Gastroesophageal sphincter (tissue), 4 donors: ENCODE measurements around the gene ME1. TPM values are rescaled to one million over a fixed set of nuclear protein-coding genes. Genes with fewer than 3 reads are reported as not detected.
"Not testable (repeated sequence)": the region's sequence is repeated elsewhere in the genome, so short reads cannot be mapped to it uniquely, and the experiment has no call there.

Experiments
- ATAC-seq: fragments of 150-250 bp; one replicate; pipeline ENCODE4 v1.9.1; 2016; ENCODE audit warnings: mild to moderate bottlenecking, moderate library complexity
- H3K27ac ChIP-seq, 4 donors: fragments of 200-600 bp; sonication (generic) in 3 of 4; 1 replicate in 3 of 4; 2 replicates in 1 of 4; pipeline ENCODE4 v1.5.1; 2016 to 2019
- H3K27me3 ChIP-seq: fragments of 200-600 bp; sonication (generic); one replicate; pipeline ENCODE4 v1.5.1; 2019
- H3K36me3 ChIP-seq, 2 donors: fragments of 200-600 bp; sonication (generic); one replicate each; pipeline ENCODE4 v1.5.1; 2019; ENCODE audit warnings: control low read depth in 1 of 2
- H3K4me1 ChIP-seq, 3 donors: fragments of 200-600 bp; sonication (generic); 1 replicate in 2 of 3; 2 replicates in 1 of 3; pipeline ENCODE4 v1.5.1; 2016 to 2019; ENCODE audit warnings: control low read depth in 2 of 3
- H3K4me3 ChIP-seq, 2 donors: fragments of 200-600 bp; sonication (generic); one replicate each; pipeline ENCODE4 v1.5.1; 2019; ENCODE audit warnings: mild to moderate bottlenecking in 1 of 2, moderate library complexity in 1 of 2
- H3K9me3 ChIP-seq, 3 donors: fragments of 200-600 bp; sonication (generic); one replicate each; pipeline ENCODE4 v1.5.1; 2017 to 2019; ENCODE audit warnings: control low read depth in 2 of 3
- EP300 ChIP-seq: sonication (generic); formaldehyde crosslinking; IDR thresholded peaks from one replicate; pipeline ENCODE4 v1.6.1; 2017; ENCODE audit warnings: antibody characterized with exemption, mild to moderate bottlenecking
- POLR2A ChIP-seq, 2 donors: fragments of 450-650 bp; IDR thresholded peaks; one replicate each; pipeline ENCODE4 v1.6.1; 2017; ENCODE audit warnings: antibody characterized with exemption in 2 of 2, mild to moderate bottlenecking in 2 of 2, moderate library complexity in 1 of 2
- POLR2AphosphoS5 ChIP-seq: sonication (generic); formaldehyde crosslinking; IDR thresholded peaks from one replicate; pipeline ENCODE4 v1.6.1; 2017; ENCODE audit warnings: antibody characterized with exemption
- WGBS, 2 donors: methylation state at CpG; one replicate each; pipeline ENCODE4 v1.1.5; 2018; ENCODE audit warnings: low coverage in 1 of 2; 5-methylcytosine and 5-hydroxymethylcytosine counted together
- total RNA-seq, 4 donors: library from RNA; depleted of rRNA; stranded (reverse); fragments of >200 nt; gene quantifications; one replicate each; pipeline ENCODE4 v1.1.0, GENCODE V29; 2016
- TF ChIP-seq, protein P1 (sequence below), 4 experiments: fragments of 200-600 bp in 2 of 4; fragments of 450-650 bp in 2 of 4; sonication (generic) in 1 of 4; IDR thresholded peaks; one replicate each; pipeline ENCODE4 v1.5.1; 2017 to 2019; ENCODE audit warnings: antibody characterized with exemption in 4 of 4, mild to moderate bottlenecking in 2 of 4, moderate library complexity in 2 of 4

The ME1 gene
- total RNA-seq, 4 donors from 2014 or later = 18.8 to 33.3 (median 20.4) TPM

- no peak for TF ChIP-seq POLR2AphosphoS5
- peak overlapping the region; percentile 26 to 91 (median 86) for H3K27ac ChIP-seq
- H3K9me3 ChIP-seq = no peaks in the 10 kb centered on the region
- peaks cover 0 to 27% of the 10 kb centered on the region in 2 donors for H3K36me3 ChIP-seq
- H3K27me3 ChIP-seq = no peaks in the 10 kb centered on the region
- H3K4me3 ChIP-seq = peak overlapping the region; percentile 52 to 71
- ATAC-seq = peak; percentile 48
- peaks cover 0 to 37% (median 4%) of the 10 kb centered on the region in 3 donors for H3K4me1 ChIP-seq
- 0 to 9% methylated on average over 4 to 8 of the region's 44 CpGs for WGBS, 2 donors
These were observed 236.9 kb downstream of the ME1 start for GRCh38 chr6:83193747-83194566.

DNA sequence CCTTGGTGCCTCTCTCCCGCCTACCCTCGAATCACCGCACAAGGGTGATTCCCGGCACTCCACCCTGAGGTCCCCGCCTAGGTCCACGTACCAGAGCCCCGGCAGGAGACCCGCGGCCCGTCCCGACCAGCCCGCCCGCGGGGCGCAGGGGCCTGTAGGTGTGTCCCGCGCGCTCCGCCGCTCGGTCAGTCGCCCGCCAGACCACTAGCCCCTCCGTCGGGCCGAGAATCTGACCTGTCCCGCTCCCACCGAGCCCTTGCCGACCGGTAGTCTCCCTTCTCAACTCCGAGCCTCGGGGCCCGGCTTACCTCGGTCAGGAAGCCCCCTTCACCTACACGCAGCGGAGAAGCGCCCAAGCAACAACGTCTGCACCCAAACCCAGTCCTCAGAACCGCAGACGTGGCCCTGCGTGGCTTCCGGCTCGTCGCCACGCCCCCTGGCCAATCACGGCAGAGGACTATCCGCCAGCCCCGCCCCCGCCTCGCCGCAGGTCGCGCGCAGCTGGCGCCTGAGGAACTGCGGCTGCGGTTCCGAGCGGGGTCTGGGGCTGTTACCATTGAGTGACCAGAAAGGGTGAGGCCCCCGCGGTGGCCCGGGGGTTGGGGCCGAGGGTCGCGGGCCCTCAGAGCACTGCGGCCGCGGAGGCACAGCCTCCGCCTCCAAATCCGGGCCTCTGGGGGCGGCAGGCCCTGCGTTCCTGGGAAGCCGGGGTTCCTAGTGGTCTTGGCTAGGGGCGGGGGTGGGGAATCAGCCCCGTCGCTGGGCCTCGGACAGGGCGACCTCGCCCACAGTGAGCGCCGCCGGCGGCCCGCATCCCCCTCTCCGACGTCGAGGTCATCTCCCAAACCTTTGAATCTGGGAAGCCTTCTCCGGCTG lies 237.7 kb downstream of the ME1 start, which contains the start of the genes PGM3 and RWDD2A:
PGM3 (minus strand) TSS at position 395 of the 876 bp plus-strand sequence. CDS start 2,253 bp downstream, outside the sequence.
RWDD2A (plus strand) TSS at position 487 of the 876 bp plus-strand sequence. CDS start 1,095 bp downstream, outside the sequence.
- WGBS, 2 donors = 0% methylated on average over 6 of the region's 88 CpGs
- H3K9me3 ChIP-seq = no peaks in the 10 kb centered on the region
- H3K36me3 ChIP-seq = peaks cover 0 to 35% of the 10 kb centered on the region in 2 donors
- H3K4me3 ChIP-seq = peak within 1 kb of the TSS; percentile 52 to 71
- TF ChIP-seq, protein P1, sequence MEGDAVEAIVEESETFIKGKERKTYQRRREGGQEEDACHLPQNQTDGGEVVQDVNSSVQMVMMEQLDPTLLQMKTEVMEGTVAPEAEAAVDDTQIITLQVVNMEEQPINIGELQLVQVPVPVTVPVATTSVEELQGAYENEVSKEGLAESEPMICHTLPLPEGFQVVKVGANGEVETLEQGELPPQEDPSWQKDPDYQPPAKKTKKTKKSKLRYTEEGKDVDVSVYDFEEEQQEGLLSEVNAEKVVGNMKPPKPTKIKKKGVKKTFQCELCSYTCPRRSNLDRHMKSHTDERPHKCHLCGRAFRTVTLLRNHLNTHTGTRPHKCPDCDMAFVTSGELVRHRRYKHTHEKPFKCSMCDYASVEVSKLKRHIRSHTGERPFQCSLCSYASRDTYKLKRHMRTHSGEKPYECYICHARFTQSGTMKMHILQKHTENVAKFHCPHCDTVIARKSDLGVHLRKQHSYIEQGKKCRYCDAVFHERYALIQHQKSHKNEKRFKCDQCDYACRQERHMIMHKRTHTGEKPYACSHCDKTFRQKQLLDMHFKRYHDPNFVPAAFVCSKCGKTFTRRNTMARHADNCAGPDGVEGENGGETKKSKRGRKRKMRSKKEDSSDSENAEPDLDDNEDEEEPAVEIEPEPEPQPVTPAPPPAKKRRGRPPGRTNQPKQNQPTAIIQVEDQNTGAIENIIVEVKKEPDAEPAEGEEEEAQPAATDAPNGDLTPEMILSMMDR (IDR thresholded peaks at IDR 0.05) = peak in 1 of 4 experiments; percentile 27
- TF ChIP-seq POLR2AphosphoS5 (peak; percentile 89), EP300 (no peak), POLR2A (IDR thresholded peaks at IDR 0.05) (peak; percentile 76)
- H3K27me3 ChIP-seq = no peaks in the 10 kb centered on the region
- peak within 1 kb of the TSS; percentile 26 to 91 (median 86) for H3K27ac ChIP-seq
- peaks cover 0 to 37% (median 4%) of the 10 kb centered on the region in 3 donors for H3K4me1 ChIP-seq
- ATAC-seq = peak; percentile 98

DNA sequence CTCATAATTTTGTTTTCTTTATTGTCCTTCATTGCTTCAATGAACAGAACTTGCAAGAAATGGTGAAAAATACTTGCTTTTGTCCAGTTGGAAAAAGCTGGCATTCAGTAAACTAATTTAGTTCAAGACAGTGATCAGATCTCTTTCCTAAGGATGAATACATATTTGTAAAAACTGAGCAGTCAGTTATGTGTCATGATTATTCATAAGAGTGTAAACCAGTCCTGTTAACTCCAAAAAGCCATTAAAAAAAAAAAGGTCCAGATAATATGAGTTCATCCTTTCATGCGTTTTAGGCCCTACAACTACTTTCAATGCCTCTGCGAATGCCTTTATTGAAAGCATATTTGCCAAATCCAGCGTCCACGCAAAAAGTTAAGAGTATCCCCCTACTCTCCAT lies 238.4 kb downstream of the ME1 start:
- Histone ChIP-seq H3K27ac (peak overlapping the region in 3 of 4 donors; percentile 83 to 91 (median 90)), H3K27me3 (no peaks in the 10 kb centered on the region), H3K9me3 (no peaks in the 10 kb centered on the region), H3K4me1 (peaks cover 0 to 37% (median 4%) of the 10 kb centered on the region in 3 donors), H3K36me3 (peaks cover 0 to 35% of the 10 kb centered on the region in 2 donors), H3K4me3 (peak overlapping the region; percentile 52 to 71)
- TF ChIP-seq EP300 = no peak
- no peak for TF ChIP-seq POLR2AphosphoS5
- TF ChIP-seq, protein P1 (IDR thresholded peaks at IDR 0.05) = no peak
- no peak for TF ChIP-seq POLR2A (IDR thresholded peaks at IDR 0.05)
- no peak for ATAC-seq
- WGBS, 2 donors = 0% methylated on average over 4 of the region's 4 CpGs

- Histone ChIP-seq H3K4me3 (peak overlapping the region; percentile 52 to 71), H3K4me1 (peaks cover 0 to 37% (median 4%) of the 10 kb centered on the region in 3 donors), H3K36me3 (peaks cover 0 to 35% of the 10 kb centered on the region in 2 donors)
- WGBS, 2 donors = 90 to 92% methylated on average over 8 to 14 of the region's 18 CpGs
- not testable (repeated sequence) for H3K27me3 ChIP-seq, H3K27ac ChIP-seq, ATAC-seq, H3K9me3 ChIP-seq
These were observed 238.9 kb downstream of the ME1 start for GRCh38 chr6:83191974-83192373.

GRCh38 chr6:83190626-83191025 lies 240.2 kb downstream of the ME1 start:
- no peak overlapping the region for H3K27ac ChIP-seq
- no peaks in the 10 kb centered on the region for H3K27me3 ChIP-seq
- peaks cover 0 to 35% of the 10 kb centered on the region in 2 donors for H3K36me3 ChIP-seq
- no peak for ATAC-seq
- peaks cover 0 to 37% (median 4%) of the 10 kb centered on the region in 3 donors for H3K4me1 ChIP-seq
- no peak for TF ChIP-seq POLR2AphosphoS5
- TF ChIP-seq EP300 = no peak
- TF ChIP-seq, protein P1 (IDR thresholded peaks at IDR 0.05) = no peak
- TF ChIP-seq POLR2A (IDR thresholded peaks at IDR 0.05) = no peak
- no peak overlapping the region for H3K4me3 ChIP-seq
- WGBS, 2 donors = 81 to 84% methylated on average over 6 of the region's 6 CpGs
- H3K9me3 ChIP-seq = no peaks in the 10 kb centered on the region
